ENCODE measurements around the gene CXCL6.

CXCL6 gene

DNA sequence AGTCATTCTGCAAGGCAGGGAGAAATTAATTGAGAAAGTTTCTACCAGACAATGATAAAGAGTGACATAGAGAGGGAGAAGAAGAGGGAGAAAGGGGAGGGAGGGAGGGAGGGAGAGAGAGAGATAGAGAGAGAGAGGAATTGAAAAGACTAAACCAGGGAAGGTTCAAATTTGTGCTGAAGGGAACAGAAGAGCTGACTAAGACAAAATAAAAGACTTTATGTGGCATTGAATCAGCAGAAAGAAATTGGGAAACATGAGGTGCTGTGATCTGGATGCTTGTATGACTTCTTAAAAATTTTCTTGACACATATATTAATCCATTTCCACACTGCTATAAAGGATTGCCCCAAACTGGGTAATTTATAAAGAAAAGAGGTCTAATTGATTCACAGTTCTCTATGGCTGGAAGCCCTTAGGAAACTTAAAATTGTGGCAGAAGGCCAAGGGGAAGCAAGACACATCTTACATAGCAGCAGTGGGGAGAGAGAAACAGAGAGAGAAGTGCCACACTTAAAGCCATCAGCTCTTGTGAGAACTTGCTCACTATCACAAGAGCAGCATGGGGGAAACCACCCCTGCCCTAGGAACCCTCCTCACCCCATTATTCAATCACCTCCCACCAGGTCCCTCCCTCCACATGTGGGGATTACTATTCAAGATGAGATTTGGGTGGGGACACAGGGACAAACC lies 13.5 kb upstream of the CXCL6 start:
- DNase-seq (ENCODE audit: low spot score), result no peak
- Histone ChIP-seq H3K27ac (no peak overlapping the region), H3K4me3 (no peak overlapping the region)
- TF ChIP-seq, protein P1, sequence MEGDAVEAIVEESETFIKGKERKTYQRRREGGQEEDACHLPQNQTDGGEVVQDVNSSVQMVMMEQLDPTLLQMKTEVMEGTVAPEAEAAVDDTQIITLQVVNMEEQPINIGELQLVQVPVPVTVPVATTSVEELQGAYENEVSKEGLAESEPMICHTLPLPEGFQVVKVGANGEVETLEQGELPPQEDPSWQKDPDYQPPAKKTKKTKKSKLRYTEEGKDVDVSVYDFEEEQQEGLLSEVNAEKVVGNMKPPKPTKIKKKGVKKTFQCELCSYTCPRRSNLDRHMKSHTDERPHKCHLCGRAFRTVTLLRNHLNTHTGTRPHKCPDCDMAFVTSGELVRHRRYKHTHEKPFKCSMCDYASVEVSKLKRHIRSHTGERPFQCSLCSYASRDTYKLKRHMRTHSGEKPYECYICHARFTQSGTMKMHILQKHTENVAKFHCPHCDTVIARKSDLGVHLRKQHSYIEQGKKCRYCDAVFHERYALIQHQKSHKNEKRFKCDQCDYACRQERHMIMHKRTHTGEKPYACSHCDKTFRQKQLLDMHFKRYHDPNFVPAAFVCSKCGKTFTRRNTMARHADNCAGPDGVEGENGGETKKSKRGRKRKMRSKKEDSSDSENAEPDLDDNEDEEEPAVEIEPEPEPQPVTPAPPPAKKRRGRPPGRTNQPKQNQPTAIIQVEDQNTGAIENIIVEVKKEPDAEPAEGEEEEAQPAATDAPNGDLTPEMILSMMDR (IDR thresholded peaks at IDR 0.05), result no peak

DNA sequence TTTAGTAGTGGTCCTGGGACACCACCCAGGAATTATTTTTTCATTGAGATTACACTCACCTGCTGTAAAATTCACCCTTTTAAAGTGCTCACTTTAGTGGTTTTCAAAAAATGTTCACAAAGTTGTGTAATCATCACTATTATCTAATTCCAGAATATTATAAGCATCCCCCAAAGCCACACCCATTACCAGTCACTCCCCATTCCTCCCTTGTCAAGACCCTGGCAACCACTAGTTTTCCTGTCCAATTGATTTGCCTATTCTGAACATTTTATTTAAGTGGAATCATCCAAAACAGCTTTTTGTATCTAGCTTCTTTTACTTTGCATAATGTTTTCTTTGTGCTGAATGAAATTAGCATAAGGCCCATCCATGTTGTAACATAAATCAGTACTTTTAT lies 12.7 kb upstream of the CXCL6 start:
- H3K27ac ChIP-seq, result no peak overlapping the region
- H3K4me3 ChIP-seq, result no peak overlapping the region
- TF ChIP-seq, protein P1 (IDR thresholded peaks at IDR 0.05), result no peak
- DNase-seq (ENCODE audit: low spot score), result no peak

DNA sequence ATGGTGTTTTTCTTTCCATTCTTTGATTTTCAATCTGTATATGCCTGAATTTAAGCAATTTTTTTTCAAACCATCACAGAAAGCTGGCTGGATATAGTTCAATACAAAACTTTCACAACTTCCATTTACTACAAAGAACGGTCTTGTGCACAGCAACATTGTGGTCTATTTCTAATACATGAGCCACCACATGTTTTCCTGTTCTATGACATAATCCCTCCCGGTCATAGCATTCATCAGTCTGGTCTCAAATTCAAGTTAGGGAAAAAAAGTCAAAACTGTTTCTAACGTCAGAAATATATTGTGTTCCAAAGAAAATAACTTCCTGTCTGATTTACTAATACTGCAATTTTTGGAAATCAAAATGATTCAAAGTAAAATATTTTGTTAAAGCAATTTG lies 7.5 kb upstream of the CXCL6 start:
- no peak for DNase-seq (ENCODE audit: low spot score)
- no peak overlapping the region for H3K4me3 ChIP-seq
- TF ChIP-seq, protein P1 (IDR thresholded peaks at IDR 0.05), result no peak
- no peak overlapping the region for H3K27ac ChIP-seq

DNA sequence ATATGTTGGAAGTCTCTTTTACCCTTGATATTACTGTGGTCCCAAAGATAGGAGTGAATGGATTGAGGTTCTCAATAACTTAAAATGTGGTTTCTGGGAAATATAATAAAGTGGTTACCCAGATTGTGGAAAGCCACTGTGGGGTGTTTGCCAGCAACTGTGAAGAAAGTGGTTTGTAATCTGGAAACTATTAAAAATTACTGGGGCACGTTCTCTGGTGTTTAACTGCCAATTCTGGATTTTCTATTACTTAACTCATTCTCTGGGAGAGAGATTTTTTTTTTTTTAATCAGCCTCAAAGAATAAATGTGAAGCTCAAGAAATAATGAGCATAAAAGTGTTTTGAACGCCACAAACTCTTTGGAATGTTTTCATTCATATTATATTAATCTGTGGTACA lies 4.9 kb upstream of the CXCL6 start:
- no peak overlapping the region for H3K27ac ChIP-seq
- no peak for DNase-seq (ENCODE audit: low spot score)
- H3K4me3 ChIP-seq, result no peak overlapping the region
- TF ChIP-seq, protein P1 (IDR thresholded peaks at IDR 0.05), result no peak

DNA sequence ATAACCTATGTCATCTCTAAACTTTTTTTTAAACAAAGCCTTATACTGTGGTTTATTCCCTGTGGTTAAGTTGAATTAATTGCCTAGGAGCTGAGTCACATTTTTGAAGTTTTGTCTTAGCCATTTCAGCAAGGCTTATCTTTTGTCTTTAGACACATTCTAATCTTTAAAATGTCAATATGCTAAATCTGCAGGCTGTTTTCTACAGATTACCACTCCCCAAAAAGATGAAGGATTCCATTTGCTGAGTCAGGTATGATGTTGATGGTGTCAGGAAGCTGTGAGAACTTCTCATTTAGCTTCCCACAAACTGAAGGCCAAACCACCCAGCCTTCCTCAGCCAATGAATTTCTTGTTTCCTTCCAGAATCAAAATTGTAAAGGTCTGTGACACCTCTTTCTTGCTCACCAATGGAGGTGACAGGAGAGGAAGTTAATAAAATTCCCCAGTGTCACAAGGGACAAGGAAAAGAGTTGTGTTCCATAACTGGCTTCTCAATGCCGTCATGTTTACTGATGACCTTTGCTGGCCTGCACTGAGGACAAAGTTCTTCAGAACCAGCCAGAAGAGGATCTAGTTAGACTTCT lies 3.7 kb upstream of the CXCL6 start:
- no peak for DNase-seq (ENCODE audit: low spot score)
- Histone ChIP-seq H3K4me3 (no peak overlapping the region), H3K27ac (no peak overlapping the region)
- TF ChIP-seq, protein P1 (IDR thresholded peaks at IDR 0.05), result no peak

DNA sequence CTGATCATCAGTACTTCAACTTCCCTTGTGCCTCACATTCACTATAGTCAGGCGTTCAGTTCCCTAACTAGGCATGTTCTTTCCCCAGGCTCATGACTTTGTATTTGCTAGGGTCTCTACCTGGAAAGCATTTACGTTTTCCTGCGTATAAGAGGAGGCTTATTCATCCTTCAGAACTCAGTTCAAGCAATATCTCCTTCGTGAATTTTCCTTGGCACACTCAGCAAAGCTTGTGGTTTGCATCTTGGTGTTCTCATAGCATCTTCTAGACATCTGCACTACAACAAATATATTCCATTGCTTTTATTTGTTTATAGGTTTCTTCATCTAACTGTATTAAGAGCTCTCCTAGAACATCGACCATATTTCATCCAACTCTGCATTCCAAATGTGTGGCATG lies 2.6 kb downstream of the CXCL6 start:
- H3K27ac ChIP-seq, result no peak overlapping the region
- DNase-seq (ENCODE audit: low spot score), result no peak
- H3K4me3 ChIP-seq, result no peak overlapping the region
- TF ChIP-seq, protein P1 (IDR thresholded peaks at IDR 0.05), result no peak

DNA sequence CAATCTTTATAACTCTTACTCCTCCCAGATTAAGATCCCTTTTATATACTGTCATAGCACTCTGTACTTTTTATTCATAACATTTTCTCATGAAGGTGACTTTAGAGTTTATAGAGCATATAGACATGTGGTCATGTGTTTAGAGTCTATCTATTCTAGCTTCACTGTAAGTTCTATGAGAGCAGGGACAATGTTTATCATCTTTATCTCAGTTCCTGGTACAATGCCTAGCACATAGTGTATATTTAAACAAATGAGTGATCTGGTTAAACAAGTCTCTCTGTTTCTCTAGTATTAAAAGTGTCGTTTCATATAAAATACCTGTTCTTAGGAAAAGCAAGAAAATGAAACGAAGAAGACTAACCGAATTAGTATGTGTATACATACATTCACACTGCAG lies 3.2 kb downstream of the CXCL6 start:
- Histone ChIP-seq H3K27ac (no peak overlapping the region), H3K4me3 (no peak overlapping the region)
- TF ChIP-seq, protein P1 (IDR thresholded peaks at IDR 0.05), result no peak
- DNase-seq (ENCODE audit: low spot score), result no peak
